ENCODE results near the gene PLK3. TPM values are rescaled to one million over a fixed set of nuclear protein-coding genes. Genes with fewer than 3 reads are reported as not detected.

Gene PLK3
- total and polyA plus RNA-seq, 10 of the 15 experiments (the other 5 are each of a cell fraction or from before 2014, with no cell fraction given): 1.5 to 23.2 (median 12.1) TPM

DNA sequence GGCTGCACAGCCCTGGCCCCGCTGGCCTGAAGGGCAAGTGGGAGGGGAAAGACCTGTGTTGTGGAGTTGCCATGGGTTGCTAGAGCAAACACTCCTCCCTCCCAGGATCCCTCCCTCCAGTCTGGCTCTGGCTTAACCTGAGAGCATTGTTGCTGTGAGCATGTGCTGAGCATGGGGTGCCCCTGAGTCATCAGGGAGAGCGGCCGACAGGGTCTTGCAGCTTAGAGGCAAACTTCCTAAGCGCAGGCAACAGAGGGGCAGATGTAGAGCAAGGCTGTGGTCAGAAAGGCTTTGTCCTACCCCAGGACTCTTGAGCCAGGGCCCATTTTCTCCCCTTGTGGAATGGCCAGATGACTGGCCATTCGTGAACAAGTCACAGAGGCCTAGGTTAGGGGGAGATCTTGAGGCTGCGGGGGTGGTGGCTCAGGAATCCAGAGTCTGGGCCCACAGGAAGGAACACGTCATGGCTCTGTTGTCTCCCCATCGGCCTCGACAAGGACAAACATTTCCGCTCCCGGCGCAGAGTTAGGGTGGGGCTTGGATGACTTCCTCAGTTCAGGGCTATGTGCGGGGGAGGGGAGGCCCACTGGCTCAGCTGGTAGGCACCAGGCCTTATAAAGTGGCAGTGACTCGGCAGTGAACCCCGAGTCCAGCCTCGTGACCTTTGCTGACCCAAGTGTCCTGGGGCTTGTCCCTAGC is 7.3 kb downstream of the PLK3 start:
- H3K9ac ChIP-seq (ENCODE audit: control insufficient read depth, insufficient read depth, low read length): peak overlapping the region; percentile 75
- H4K20me1 ChIP-seq (ENCODE audit: control insufficient read depth, insufficient read depth): no peaks in the 10 kb centered on the region
- peak overlapping the region; percentile 95 for H3K27ac ChIP-seq (ENCODE audit: control insufficient read depth, insufficient read depth)
- peaks cover 2% of the 10 kb centered on the region; the same call in 1 of the 2 replicates for H3K79me2 ChIP-seq (ENCODE audit: control insufficient read depth, insufficient read depth, low read length)
- no TSS peak for BruUV-seq (replicated peaks)
- ChIA-PET POLR2A (interaction anchor here (0.6 to 5.1 kb wide), 8 partner anchors 8 to 661 kb away, joined by 4 to 59 read pairs (median 14); partner anchors contain the start of genes PLK3 and RNU5D-1), CTCF (interaction anchor here (1.4 to 4.1 kb wide), 4 partner anchors 8 to 78 kb away, joined by 4 to 47 read pairs (median 22); partner anchors contain the start of genes PLK3 and RNU5D-1), RAD21 (ENCODE audit: unreplicated experiment) (interaction anchor here (2.7 to 3.5 kb wide), 4 partner anchors 8 to 85 kb away, joined by 21 to 41 read pairs (median 27); partner anchors contain the start of genes PLK3 and RNU5D-1), SMC1A (ENCODE audit: uncharacterized antibody, unreplicated experiment) (interaction anchor here (0.9 to 4.6 kb wide), 6 partner anchors 12 to 205 kb away, joined by 3 to 52 read pairs (median 6); partner anchors contain the start of gene UROD)
- H3K4me1 ChIP-seq (ENCODE audit: control insufficient read depth, insufficient read depth, low read length): peaks cover 52% of the 10 kb centered on the region
- no peaks in the 10 kb centered on the region for H3K27me3 ChIP-seq (replicated peaks in 1 of 2; ENCODE audit: control insufficient read depth in 2 of 2, insufficient read depth in 2 of 2, low read length in 1 of 2)
- in situ Hi-C loops (cut with MboI): loop anchor here (5.0 kb wide), 1 partner anchor 75 kb away; the partner anchor contains the start of gene RNU5D-1
- H3K4me3 ChIP-seq: no peak overlapping the region
- H3K9me3 ChIP-seq (replicated peaks; ENCODE audit: control insufficient read depth, insufficient read depth, low read length): no peaks in the 10 kb centered on the region
- peak; percentile 64 for ATAC-seq
- FAIRE-seq: peak; percentile 94
- peak overlapping the region; percentile 52 for H2AFZ ChIP-seq (ENCODE audit: control insufficient read depth, low read depth, low read length)
- intact Hi-C loops (cut with micrococcal nuclease; ENCODE audit: unreplicated experiment): no loop called here
- peaks cover 3 to 9% of the 10 kb centered on the region in 2 experiments; a peak in 3 of 4 replicates for H3K36me3 ChIP-seq (ENCODE audit: control insufficient read depth in 2 of 2, insufficient read depth in 2 of 2, low read length in 1 of 2)
- peak overlapping the region; percentile 49; the same call in 1 of the 2 replicates for H3K4me2 ChIP-seq (ENCODE audit: control insufficient read depth, insufficient read depth)
- WGBS (ENCODE audit: insufficient coverage, insufficient replicate concordance, low lambda C conversion rate, missing lambda C conversion rate): 1% methylated on average over 16 of the region's 16 CpGs
- DNase-seq (ENCODE audit: low read depth, low spot score): peak; percentile 65
- TF ChIP-seq RAD51 (IDR thresholded peaks at IDR 0.05) (no peak), CBX3 (IDR thresholded peaks at IDR 0.05; ENCODE audit: borderline replicate concordance, low read depth) (no peak), DPF2 (IDR thresholded peaks at IDR 0.05) (peak; percentile 87), ZNF622 (IDR thresholded peaks at IDR 0.05) (no peak), CHD2 (IDR thresholded peaks at IDR 0.05; ENCODE audit: borderline replicate concordance, low read depth, low read length) (peak; percentile 67; the same call in 1 of the 2 replicates), SMARCA5 (IDR thresholded peaks at IDR 0.05) (peak; percentile 81), PML (IDR thresholded peaks at IDR 0.05; ENCODE audit: low read length) (no peak)
- TF ChIP-seq, protein P1, sequence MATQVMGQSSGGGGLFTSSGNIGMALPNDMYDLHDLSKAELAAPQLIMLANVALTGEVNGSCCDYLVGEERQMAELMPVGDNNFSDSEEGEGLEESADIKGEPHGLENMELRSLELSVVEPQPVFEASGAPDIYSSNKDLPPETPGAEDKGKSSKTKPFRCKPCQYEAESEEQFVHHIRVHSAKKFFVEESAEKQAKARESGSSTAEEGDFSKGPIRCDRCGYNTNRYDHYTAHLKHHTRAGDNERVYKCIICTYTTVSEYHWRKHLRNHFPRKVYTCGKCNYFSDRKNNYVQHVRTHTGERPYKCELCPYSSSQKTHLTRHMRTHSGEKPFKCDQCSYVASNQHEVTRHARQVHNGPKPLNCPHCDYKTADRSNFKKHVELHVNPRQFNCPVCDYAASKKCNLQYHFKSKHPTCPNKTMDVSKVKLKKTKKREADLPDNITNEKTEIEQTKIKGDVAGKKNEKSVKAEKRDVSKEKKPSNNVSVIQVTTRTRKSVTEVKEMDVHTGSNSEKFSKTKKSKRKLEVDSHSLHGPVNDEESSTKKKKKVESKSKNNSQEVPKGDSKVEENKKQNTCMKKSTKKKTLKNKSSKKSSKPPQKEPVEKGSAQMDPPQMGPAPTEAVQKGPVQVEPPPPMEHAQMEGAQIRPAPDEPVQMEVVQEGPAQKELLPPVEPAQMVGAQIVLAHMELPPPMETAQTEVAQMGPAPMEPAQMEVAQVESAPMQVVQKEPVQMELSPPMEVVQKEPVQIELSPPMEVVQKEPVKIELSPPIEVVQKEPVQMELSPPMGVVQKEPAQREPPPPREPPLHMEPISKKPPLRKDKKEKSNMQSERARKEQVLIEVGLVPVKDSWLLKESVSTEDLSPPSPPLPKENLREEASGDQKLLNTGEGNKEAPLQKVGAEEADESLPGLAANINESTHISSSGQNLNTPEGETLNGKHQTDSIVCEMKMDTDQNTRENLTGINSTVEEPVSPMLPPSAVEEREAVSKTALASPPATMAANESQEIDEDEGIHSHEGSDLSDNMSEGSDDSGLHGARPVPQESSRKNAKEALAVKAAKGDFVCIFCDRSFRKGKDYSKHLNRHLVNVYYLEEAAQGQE (IDR thresholded peaks at IDR 0.05; ENCODE audit: low read depth, low read length): no peak
- TF ChIP-seq, protein P2, sequence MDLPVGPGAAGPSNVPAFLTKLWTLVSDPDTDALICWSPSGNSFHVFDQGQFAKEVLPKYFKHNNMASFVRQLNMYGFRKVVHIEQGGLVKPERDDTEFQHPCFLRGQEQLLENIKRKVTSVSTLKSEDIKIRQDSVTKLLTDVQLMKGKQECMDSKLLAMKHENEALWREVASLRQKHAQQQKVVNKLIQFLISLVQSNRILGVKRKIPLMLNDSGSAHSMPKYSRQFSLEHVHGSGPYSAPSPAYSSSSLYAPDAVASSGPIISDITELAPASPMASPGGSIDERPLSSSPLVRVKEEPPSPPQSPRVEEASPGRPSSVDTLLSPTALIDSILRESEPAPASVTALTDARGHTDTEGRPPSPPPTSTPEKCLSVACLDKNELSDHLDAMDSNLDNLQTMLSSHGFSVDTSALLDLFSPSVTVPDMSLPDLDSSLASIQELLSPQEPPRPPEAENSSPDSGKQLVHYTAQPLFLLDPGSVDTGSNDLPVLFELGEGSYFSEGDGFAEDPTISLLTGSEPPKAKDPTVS (IDR thresholded peaks at IDR 0.05; ENCODE audit: low read depth, low read length): no peak
- TF ChIP-seq, protein P3, sequence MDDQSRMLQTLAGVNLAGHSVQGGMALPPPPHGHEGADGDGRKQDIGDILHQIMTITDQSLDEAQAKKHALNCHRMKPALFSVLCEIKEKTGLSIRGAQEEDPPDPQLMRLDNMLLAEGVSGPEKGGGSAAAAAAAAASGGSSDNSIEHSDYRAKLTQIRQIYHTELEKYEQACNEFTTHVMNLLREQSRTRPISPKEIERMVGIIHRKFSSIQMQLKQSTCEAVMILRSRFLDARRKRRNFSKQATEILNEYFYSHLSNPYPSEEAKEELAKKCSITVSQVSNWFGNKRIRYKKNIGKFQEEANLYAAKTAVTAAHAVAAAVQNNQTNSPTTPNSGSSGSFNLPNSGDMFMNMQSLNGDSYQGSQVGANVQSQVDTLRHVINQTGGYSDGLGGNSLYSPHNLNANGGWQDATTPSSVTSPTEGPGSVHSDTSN (IDR thresholded peaks at IDR 0.05; ENCODE audit: insufficient replicate concordance, low read depth, low read length): peak; percentile 20
- TF ChIP-seq, protein P4, sequence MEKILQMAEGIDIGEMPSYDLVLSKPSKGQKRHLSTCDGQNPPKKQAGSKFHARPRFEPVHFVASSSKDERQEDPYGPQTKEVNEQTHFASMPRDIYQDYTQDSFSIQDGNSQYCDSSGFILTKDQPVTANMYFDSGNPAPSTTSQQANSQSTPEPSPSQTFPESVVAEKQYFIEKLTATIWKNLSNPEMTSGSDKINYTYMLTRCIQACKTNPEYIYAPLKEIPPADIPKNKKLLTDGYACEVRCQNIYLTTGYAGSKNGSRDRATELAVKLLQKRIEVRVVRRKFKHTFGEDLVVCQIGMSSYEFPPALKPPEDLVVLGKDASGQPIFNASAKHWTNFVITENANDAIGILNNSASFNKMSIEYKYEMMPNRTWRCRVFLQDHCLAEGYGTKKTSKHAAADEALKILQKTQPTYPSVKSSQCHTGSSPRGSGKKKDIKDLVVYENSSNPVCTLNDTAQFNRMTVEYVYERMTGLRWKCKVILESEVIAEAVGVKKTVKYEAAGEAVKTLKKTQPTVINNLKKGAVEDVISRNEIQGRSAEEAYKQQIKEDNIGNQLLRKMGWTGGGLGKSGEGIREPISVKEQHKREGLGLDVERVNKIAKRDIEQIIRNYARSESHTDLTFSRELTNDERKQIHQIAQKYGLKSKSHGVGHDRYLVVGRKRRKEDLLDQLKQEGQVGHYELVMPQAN (conservative IDR thresholded peaks at IDR 0.05): no peak
- TF ChIP-seq, protein P5, sequence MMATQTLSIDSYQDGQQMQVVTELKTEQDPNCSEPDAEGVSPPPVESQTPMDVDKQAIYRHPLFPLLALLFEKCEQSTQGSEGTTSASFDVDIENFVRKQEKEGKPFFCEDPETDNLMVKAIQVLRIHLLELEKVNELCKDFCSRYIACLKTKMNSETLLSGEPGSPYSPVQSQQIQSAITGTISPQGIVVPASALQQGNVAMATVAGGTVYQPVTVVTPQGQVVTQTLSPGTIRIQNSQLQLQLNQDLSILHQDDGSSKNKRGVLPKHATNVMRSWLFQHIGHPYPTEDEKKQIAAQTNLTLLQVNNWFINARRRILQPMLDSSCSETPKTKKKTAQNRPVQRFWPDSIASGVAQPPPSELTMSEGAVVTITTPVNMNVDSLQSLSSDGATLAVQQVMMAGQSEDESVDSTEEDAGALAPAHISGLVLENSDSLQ (IDR thresholded peaks at IDR 0.05): 0 out of 2 replicates have a peak, but pooled peaks have one; percentile 8

Data from GM12878 (cell line).